ACHN (cell line): ENCODE results near the gene VN1R4.
"Not testable (repeated sequence)": the region's sequence is repeated elsewhere in the genome, so short reads cannot be mapped to it uniquely, and the experiment has no call there.

Experiments
- DNase-seq: peaks from one replicate; pipeline ENCODE4 v3.0.0-alpha.2; 2015
- in situ Hi-C: cut with HindIII; loops from 2 replicates; pipeline ENCODE4 v1.10.0; 2017; ENCODE audit warnings: low sequenced_read_pairs, low pct_ligation_motif_present, low pct_unique_long_range_greater_than_20kb

The VN1R4 gene

DNA sequence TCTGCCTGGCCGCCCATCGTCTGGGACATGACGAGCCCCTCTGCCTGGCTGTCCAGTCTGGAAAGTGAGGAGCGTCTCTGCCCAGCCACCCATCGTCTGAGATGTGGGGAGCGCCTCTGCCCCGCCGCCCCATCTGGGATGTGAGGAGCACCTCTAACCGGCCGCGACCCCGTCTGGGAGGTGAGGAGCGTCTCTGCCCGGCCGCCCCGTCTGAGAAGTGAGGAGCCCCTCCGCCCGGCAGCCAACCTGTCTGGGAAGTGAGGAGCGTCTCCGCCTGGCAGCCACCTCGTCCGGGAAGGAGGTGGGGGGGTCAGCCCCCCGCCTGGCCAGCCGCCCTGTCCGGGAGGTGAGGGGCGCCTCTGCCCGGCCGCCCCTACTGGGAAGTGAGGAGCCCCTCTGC lies 44.8 kb downstream of the VN1R4 start:
- DNase-seq, in situ Hi-C loops: not testable (repeated sequence)
